OCI-LY1 (cell line): ENCODE data around the gene VGLL3.

ENCODE experiments used
- H2AFZ ChIP-seq: fragments of 200-600 bp; sonication (generic), shearing (Covaris generic); 2 replicates; pipeline ENCODE4 v1.6.0; 2014; ENCODE audit warnings: antibody characterized with exemption, mild to moderate bottlenecking, low read length
- H3F3A ChIP-seq: fragments of 200-600 bp; sonication (generic), shearing (Covaris generic); 2 replicates; pipeline ENCODE4 v1.6.0; 2014; ENCODE audit warnings: mild to moderate bottlenecking, antibody characterized with exemption, low read length, moderate library complexity; ENCODE audit not compliant: insufficient read depth
- H3K27ac ChIP-seq: fragments of 200-600 bp; sonication (generic); 2 replicates; pipeline ENCODE4 v1.5.1; 2014; ENCODE audit warnings: low read length, mixed run types, mild to moderate bottlenecking, low read depth; ENCODE audit not compliant: poor library complexity, severe bottlenecking
- H3K27me3 ChIP-seq: fragments of 200-600 bp; sonication (generic); 2 replicates; pipeline ENCODE4 v1.6.0; 2014; ENCODE audit warnings: antibody characterized with exemption, mild to moderate bottlenecking, low read length, moderate library complexity; ENCODE audit not compliant: insufficient read depth
- H3K36me3 ChIP-seq: fragments of 200-600 bp; sonication (generic); 2 replicates; pipeline ENCODE4 v1.6.1; 2014; ENCODE audit warnings: mild to moderate bottlenecking, antibody characterized with exemption, low read length, moderate library complexity, mixed read lengths; ENCODE audit not compliant: insufficient read depth
- H3K4me1 ChIP-seq: fragments of 200-600 bp; sonication (generic); 2 replicates; pipeline ENCODE4 v1.5.1; 2014; ENCODE audit warnings: mild to moderate bottlenecking, low read length, moderate library complexity; ENCODE audit not compliant: insufficient read depth, severe bottlenecking
- H3K4me2 ChIP-seq: fragments of 200-600 bp; sonication (generic), shearing (Covaris generic); 2 replicates; pipeline ENCODE4 v1.6.1; 2014; ENCODE audit warnings: low read length
- H3K4me3 ChIP-seq: fragments of 200-600 bp; sonication (generic); 2 replicates; pipeline ENCODE4 v1.5.1; 2014; ENCODE audit warnings: low read length, low read depth, mild to moderate bottlenecking, mixed read lengths; ENCODE audit not compliant: poor library complexity, severe bottlenecking
- H3K79me2 ChIP-seq: fragments of 200-600 bp; shearing (Covaris generic); 2 replicates; pipeline ENCODE4 v1.6.1; 2016; ENCODE audit warnings: mixed run types, low read length, mixed read lengths; ENCODE audit not compliant: insufficient read depth
- H3K9ac ChIP-seq: fragments of 200-600 bp; sonication (generic), shearing (Covaris generic); 2 replicates; pipeline ENCODE4 v1.6.1; 2014; ENCODE audit warnings: mild to moderate bottlenecking, low read length, mixed read lengths
- H3K9me2 ChIP-seq: fragments of 200-600 bp; sonication (generic), shearing (Covaris generic); 2 replicates; pipeline ENCODE4 v1.6.1; 2014; ENCODE audit warnings: low read depth, mild to moderate bottlenecking, low read length, mixed read lengths
- H3K9me3 ChIP-seq: fragments of 200-600 bp; shearing (Covaris generic); 2 replicates; pipeline ENCODE4 v1.6.1; 2014; ENCODE audit warnings: low read length, mixed read lengths
- H4K20me1 ChIP-seq: fragments of 200-600 bp; sonication (generic), shearing (Covaris generic); 2 replicates; pipeline ENCODE4 v1.6.0; 2016; ENCODE audit warnings: mild to moderate bottlenecking, low read length; ENCODE audit not compliant: insufficient read depth
- CTCF ChIP-seq: fragments of 200-600 bp; sonication (generic), shearing (Covaris generic); IDR thresholded peaks from 2 replicates; pipeline ENCODE4 v1.5.1; 2017; ENCODE audit warnings: mild to moderate bottlenecking, antibody characterized with exemption, low read length, moderate library complexity, mixed read lengths
- EZH2 ChIP-seq: fragments of 200-600 bp; sonication (generic), shearing (Covaris generic); IDR thresholded peaks from 2 replicates; pipeline ENCODE4 v1.8.0; 2017; ENCODE audit warnings: borderline replicate concordance, mixed run types, mild to moderate bottlenecking, antibody characterized with exemption, low read length, moderate library complexity, mixed read lengths

Gene VGLL3

GRCh38 chr3:86913160-86913559 is 77.8 kb downstream of the VGLL3 start:
- no peaks in the 10 kb centered on the region for H3K9me2 ChIP-seq
- TF ChIP-seq EZH2 (no peak), CTCF (no peak)
- H3K9ac ChIP-seq, result no peak overlapping the region
- H4K20me1 ChIP-seq, result no peaks in the 10 kb centered on the region
- no peaks in the 10 kb centered on the region for H3K4me1 ChIP-seq
- no peaks in the 10 kb centered on the region for H3F3A ChIP-seq
- H3K9me3 ChIP-seq, result no peaks in the 10 kb centered on the region
- H3K36me3 ChIP-seq, result no peaks in the 10 kb centered on the region
- H3K27me3 ChIP-seq, result no peaks in the 10 kb centered on the region
- no peak overlapping the region for H2AFZ ChIP-seq
- no peaks in the 10 kb centered on the region for H3K79me2 ChIP-seq
- H3K4me3 ChIP-seq, result no peak overlapping the region
- H3K27ac ChIP-seq, result no peak overlapping the region
- no peak overlapping the region for H3K4me2 ChIP-seq

GRCh38 chr3:86895202-86895601 is 95.7 kb downstream of the VGLL3 start:
- no peak for TF ChIP-seq EZH2
- TF ChIP-seq CTCF, result no peak
- H4K20me1 ChIP-seq, result no peaks in the 10 kb centered on the region

GRCh38 chr3:86890741-86891396 is 100.1 kb downstream of the VGLL3 start:
- Histone ChIP-seq H3K9me3 (no peaks in the 10 kb centered on the region), H3K4me3 (no peak overlapping the region), H4K20me1 (no peaks in the 10 kb centered on the region), H3K4me1 (no peaks in the 10 kb centered on the region), H3K27me3 (no peaks in the 10 kb centered on the region), H3K27ac (no peak overlapping the region), H3K36me3 (no peaks in the 10 kb centered on the region), H3K79me2 (no peaks in the 10 kb centered on the region), H3K4me2 (no peak overlapping the region), H3K9me2 (no peaks in the 10 kb centered on the region), H3F3A (no peaks in the 10 kb centered on the region), H3K9ac (no peak overlapping the region), H2AFZ (no peak overlapping the region)
- no peak for TF ChIP-seq EZH2
- no peak for TF ChIP-seq CTCF

More at GRCh38 chr3:86895202-86895601, 95.7 kb downstream of the VGLL3 start:
- Histone ChIP-seq H3F3A (no peaks in the 10 kb centered on the region), H3K9me2 (no peaks in the 10 kb centered on the region), H3K4me2 (no peak overlapping the region), H3K36me3 (no peaks in the 10 kb centered on the region), H3K79me2 (no peaks in the 10 kb centered on the region), H2AFZ (no peak overlapping the region), H3K9me3 (no peaks in the 10 kb centered on the region), H3K27ac (no peak overlapping the region), H3K4me1 (no peaks in the 10 kb centered on the region), H3K4me3 (no peak overlapping the region), H3K9ac (no peak overlapping the region), H3K27me3 (peaks cover 2% of the 10 kb centered on the region; the same call in 1 of the 2 replicates)
